ENCODE data around the gene FSTL3. TPM values are rescaled to one million over a fixed set of nuclear protein-coding genes. Genes with fewer than 3 reads are reported as not detected.

Gene FSTL3
- total and polyA plus RNA-seq, 2 of the 13 experiments (the other 11 are each of a cell fraction or from before 2014, with no cell fraction given): 13.5 to 15.6 TPM

DNA sequence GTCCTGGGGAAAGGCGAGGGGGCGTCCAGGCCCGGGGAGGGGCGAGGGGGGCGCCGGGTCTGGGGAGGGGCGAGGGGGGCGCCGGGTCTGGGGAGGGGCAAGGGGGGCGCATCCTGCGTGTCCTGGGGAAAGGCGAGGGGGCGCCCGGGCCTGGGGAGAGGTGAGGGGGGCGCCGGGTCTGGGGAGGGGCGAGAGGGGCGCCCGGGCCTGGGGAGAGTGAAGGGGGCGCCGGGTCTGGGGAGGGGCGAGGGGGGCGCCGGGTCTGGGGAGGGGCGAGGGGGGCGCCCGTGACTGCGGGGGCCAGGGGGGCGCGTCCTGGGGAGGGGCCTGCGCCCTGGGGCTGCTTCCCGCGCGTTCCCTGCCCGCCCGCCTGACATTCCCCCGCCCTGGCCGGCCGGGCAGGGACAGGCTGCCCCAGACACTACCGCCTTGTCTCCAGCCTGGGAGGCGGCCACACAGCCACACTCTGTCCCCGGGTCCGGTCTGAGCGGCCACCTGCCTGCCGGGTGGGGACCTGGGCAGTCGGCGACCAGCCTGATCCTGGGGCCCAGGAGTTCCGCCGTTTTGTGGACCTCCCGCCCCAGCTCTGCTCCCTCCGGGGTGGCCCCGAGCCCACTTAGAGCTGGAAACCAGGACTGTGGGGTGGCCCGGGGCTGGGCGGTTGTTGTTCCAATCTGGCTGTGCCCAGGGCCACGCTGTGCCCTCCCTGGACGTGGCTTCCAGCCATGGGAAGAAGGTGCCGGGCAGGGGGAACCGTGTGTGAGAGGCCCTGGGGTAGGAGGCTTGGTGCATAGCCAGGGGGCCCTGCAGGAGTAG is 44.4 kb downstream of the FSTL3 start (continued):
- TF ChIP-seq TAF1 (CRISPR knock-in tag; IDR thresholded peaks at IDR 0.05) (peak; percentile 35; the same call in 1 of the 2 replicates), ZMYM3 (CRISPR knock-in tag; IDR thresholded peaks at IDR 0.05) (peak; percentile 55; the same call in 1 of the 2 replicates), ESRRA (CRISPR knock-in tag; IDR thresholded peaks at IDR 0.05; ENCODE audit: low read depth) (peak; percentile 23; the same call in 1 of the 2 replicates), ZNF430 (CRISPR knock-in tag; IDR thresholded peaks at IDR 0.05) (peak; percentile 51; the same call in 1 of the 2 replicates), ZNF687 (CRISPR knock-in tag; IDR thresholded peaks at IDR 0.05) (peak; percentile 78), ZNF766 (CRISPR knock-in tag; IDR thresholded peaks at IDR 0.05; ENCODE audit: borderline replicate concordance) (no peak), ZNF460 (CRISPR knock-in tag; IDR thresholded peaks at IDR 0.05; ENCODE audit: borderline replicate concordance) (peak; percentile 29; the same call in 1 of the 2 replicates), LCORL (IDR thresholded peaks at IDR 0.05) (no peak), LCORL (CRISPR knock-in tag; IDR thresholded peaks at IDR 0.05) (peak; percentile 47; the same call in 1 of the 2 replicates), ZNF142 (CRISPR knock-in tag; IDR thresholded peaks at IDR 0.05) (peak; percentile 95), HNF4G (IDR thresholded peaks at IDR 0.05; ENCODE audit: borderline replicate concordance, low read depth, low read length) (no peak), HNF4G (CRISPR knock-in tag; IDR thresholded peaks at IDR 0.05; ENCODE audit: borderline replicate concordance, low read depth) (no peak), ZBTB38 (CRISPR knock-in tag; IDR thresholded peaks at IDR 0.05) (peak; percentile 79; the same call in 1 of the 2 replicates), ELF3 (CRISPR knock-in tag; IDR thresholded peaks at IDR 0.05) (0 out of 2 replicates have a peak, but pooled peaks have one; percentile 23), MXD3 (CRISPR knock-in tag; IDR thresholded peaks at IDR 0.05) (peak; percentile 44; the same call in 1 of the 2 replicates), HNRNPL (IDR thresholded peaks at IDR 0.05; ENCODE audit: low read depth, low read length) (peak; percentile 83)
- TF ChIP-seq, protein P1, sequence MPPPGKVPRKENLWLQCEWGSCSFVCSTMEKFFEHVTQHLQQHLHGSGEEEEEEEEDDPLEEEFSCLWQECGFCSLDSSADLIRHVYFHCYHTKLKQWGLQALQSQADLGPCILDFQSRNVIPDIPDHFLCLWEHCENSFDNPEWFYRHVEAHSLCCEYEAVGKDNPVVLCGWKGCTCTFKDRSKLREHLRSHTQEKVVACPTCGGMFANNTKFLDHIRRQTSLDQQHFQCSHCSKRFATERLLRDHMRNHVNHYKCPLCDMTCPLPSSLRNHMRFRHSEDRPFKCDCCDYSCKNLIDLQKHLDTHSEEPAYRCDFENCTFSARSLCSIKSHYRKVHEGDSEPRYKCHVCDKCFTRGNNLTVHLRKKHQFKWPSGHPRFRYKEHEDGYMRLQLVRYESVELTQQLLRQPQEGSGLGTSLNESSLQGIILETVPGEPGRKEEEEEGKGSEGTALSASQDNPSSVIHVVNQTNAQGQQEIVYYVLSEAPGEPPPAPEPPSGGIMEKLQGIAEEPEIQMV (CRISPR knock-in tag; IDR thresholded peaks at IDR 0.05; ENCODE audit: low read depth): no peak

Measured in HepG2 (cell line).